Liver (tissue), 9 donors: ENCODE results near the gene RAPGEF6. TPM values are rescaled to one million over a fixed set of nuclear protein-coding genes. Genes with fewer than 3 reads are reported as not detected.

Source experiments
- DNase-seq: peaks from one replicate; pipeline ENCODE4 v3.0.0-alpha.2; 2017; ENCODE audit warnings: low spot score
- H3K27ac ChIP-seq, 2 donors: one replicate each; pipeline ENCODE4 v1.7.0; 2013; ENCODE audit warnings: inconsistent platforms in 2 of 2, low read length in 2 of 2, control low read depth in 1 of 2, low read depth in 1 of 2, mild to moderate bottlenecking in 1 of 2
- H3K27me3 ChIP-seq, 4 donors: one replicate each; pipeline versions ENCODE4 v1.6.1 to v1.7.0; 2013; ENCODE audit warnings: low read length in 3 of 4, inconsistent platforms in 1 of 4, mild to moderate bottlenecking in 1 of 4, moderate library complexity in 1 of 4; ENCODE audit not compliant: control insufficient read depth in 4 of 4, insufficient read depth in 4 of 4
- H3K36me3 ChIP-seq, 4 donors: one replicate each; pipeline versions ENCODE4 v1.6.1 to v1.7.0; 2013; ENCODE audit warnings: low read length in 3 of 4, mild to moderate bottlenecking in 3 of 4, low read depth in 1 of 4, moderate library complexity in 1 of 4; ENCODE audit not compliant: control insufficient read depth in 4 of 4, insufficient read depth in 3 of 4
- H3K4me1 ChIP-seq, 4 donors: one replicate each; pipeline versions ENCODE4 v1.6.1 to v1.7.0; 2013; ENCODE audit warnings: low read length in 3 of 4, mild to moderate bottlenecking in 3 of 4, moderate library complexity in 1 of 4; ENCODE audit not compliant: control insufficient read depth in 4 of 4, insufficient read depth in 4 of 4
- H3K4me3 ChIP-seq, 3 donors: one replicate each; pipeline versions ENCODE4 v1.6.1 to v1.7.0; 2013; ENCODE audit warnings: low read length in 3 of 3, control low read depth in 1 of 3, low read depth in 1 of 3, mild to moderate bottlenecking in 1 of 3
- H3K9ac ChIP-seq, 2 donors: one replicate each; pipeline ENCODE4 v1.7.0; 2013; ENCODE audit warnings: low read length in 2 of 2, mild to moderate bottlenecking in 2 of 2, moderate library complexity in 2 of 2, control low read depth in 1 of 2, low read depth in 1 of 2
- H3K9me3 ChIP-seq, 4 donors: one replicate each; pipeline versions ENCODE4 v1.6.1 to v1.7.0; 2013; ENCODE audit warnings: low read length in 3 of 4; ENCODE audit not compliant: control insufficient read depth in 4 of 4
- EGR1 ChIP-seq, 2 donors: IDR thresholded peaks; 2 replicates each; pipeline ENCODE4 v1.6.1; 2016 to 2018; ENCODE audit warnings: antibody characterized with exemption in 2 of 2, low read depth in 2 of 2
- FOXA1 ChIP-seq: IDR thresholded peaks from 2 replicates; pipeline ENCODE4 v1.6.1; 2016; ENCODE audit warnings: antibody characterized with exemption
- FOXA2 ChIP-seq: IDR thresholded peaks from 2 replicates; pipeline ENCODE4 v1.6.1; 2016; ENCODE audit warnings: antibody characterized with exemption
- GABPA ChIP-seq, 2 donors: IDR thresholded peaks in 1 of 2; conservative IDR thresholded peaks in 1 of 2; 2 replicates each; pipeline ENCODE4 v1.6.1; 2016; ENCODE audit warnings: antibody characterized with exemption in 2 of 2, mild to moderate bottlenecking in 1 of 2, moderate library complexity in 1 of 2
- HNF4A ChIP-seq, 2 donors: conservative IDR thresholded peaks; 2 replicates each; pipeline ENCODE4 v1.6.1; 2016; ENCODE audit warnings: antibody characterized with exemption in 2 of 2, mild to moderate bottlenecking in 2 of 2
- JUND ChIP-seq, 2 donors: IDR thresholded peaks; 2 replicates each; pipeline ENCODE4 v1.6.1; 2016; ENCODE audit warnings: antibody characterized with exemption in 2 of 2
- NR2F2 ChIP-seq: IDR thresholded peaks from 2 replicates; pipeline ENCODE4 v1.6.1; 2016; ENCODE audit warnings: antibody characterized with exemption
- RAD21 ChIP-seq, 2 donors: IDR thresholded peaks; 2 replicates each; pipeline ENCODE4 v1.6.1; 2016; ENCODE audit warnings: antibody characterized with exemption in 2 of 2, mild to moderate bottlenecking in 2 of 2
- RXRA ChIP-seq, 2 donors: IDR thresholded peaks; 2 replicates each; pipeline ENCODE4 v1.6.1; 2017 to 2018; ENCODE audit warnings: antibody characterized with exemption in 2 of 2, mild to moderate bottlenecking in 1 of 2
- SP1 ChIP-seq: IDR thresholded peaks from 2 replicates; pipeline ENCODE4 v1.6.1; 2018; ENCODE audit warnings: antibody characterized with exemption, mild to moderate bottlenecking
- TAF1 ChIP-seq: conservative IDR thresholded peaks from 2 replicates; pipeline ENCODE4 v1.6.1; 2016; ENCODE audit warnings: antibody characterized with exemption, mild to moderate bottlenecking
- YY1 ChIP-seq: IDR thresholded peaks from 2 replicates; pipeline ENCODE4 v1.6.1; 2016; ENCODE audit warnings: antibody characterized with exemption, mild to moderate bottlenecking
- WGBS: extraction: QIAGEN DNeasy Blood & Tissue Kit; methylation state at CpG from one replicate; pipeline ENCODE4 v1.1.7; 2013; 5-methylcytosine and 5-hydroxymethylcytosine counted together
- polyA plus RNA-seq, 2 donors: library from polyadenylated mRNA; stranded (reverse) in 1 of 2; unstranded in 1 of 2; fragments of 200-250 nt in 1 of 2; fragments of >200 nt in 1 of 2; fragmentation: Nextera tagmentation in 1 of 2; extraction: Ambion mirVana in 1 of 2; gene quantifications; one replicate each; pipeline versions ENCODE4 v1.2.1 to v1.2.3, GENCODE V29; 2013 to 2015
- total RNA-seq, 2 donors: library from RNA; depleted of rRNA; stranded (reverse); fragments of >200 nt; gene quantifications; one replicate each; pipeline ENCODE4 v1.2.3, GENCODE V29; 2014
- TF ChIP-seq, protein P1 (sequence below): IDR thresholded peaks from 2 replicates; pipeline ENCODE4 v1.6.1; 2016; ENCODE audit warnings: antibody characterized with exemption
- TF ChIP-seq, protein P2 (sequence below): fragments of 150-350 bp; IDR thresholded peaks from 2 replicates; pipeline ENCODE4 v1.5.1; 2017; ENCODE audit warnings: improper control_type of control experiment, low read depth, low read length; ENCODE audit not compliant: missing input control
- TF ChIP-seq, protein P3 (sequence below): IDR thresholded peaks from 2 replicates; pipeline ENCODE4 v1.6.1; 2016; ENCODE audit warnings: antibody characterized with exemption
- TF ChIP-seq, protein P4 (sequence below): IDR thresholded peaks from 2 replicates; pipeline ENCODE4 v1.6.1; 2016; ENCODE audit warnings: antibody characterized with exemption
- donor health status: healthy.
- donor health status: healthy.
- donor health status: healthy.
- donor health status: healthy.
- donor health status: healthy.

Gene RAPGEF6
- total and polyA plus RNA-seq, 4 donors = 1.7 to 16.1 (median 8.6) TPM

DNA sequence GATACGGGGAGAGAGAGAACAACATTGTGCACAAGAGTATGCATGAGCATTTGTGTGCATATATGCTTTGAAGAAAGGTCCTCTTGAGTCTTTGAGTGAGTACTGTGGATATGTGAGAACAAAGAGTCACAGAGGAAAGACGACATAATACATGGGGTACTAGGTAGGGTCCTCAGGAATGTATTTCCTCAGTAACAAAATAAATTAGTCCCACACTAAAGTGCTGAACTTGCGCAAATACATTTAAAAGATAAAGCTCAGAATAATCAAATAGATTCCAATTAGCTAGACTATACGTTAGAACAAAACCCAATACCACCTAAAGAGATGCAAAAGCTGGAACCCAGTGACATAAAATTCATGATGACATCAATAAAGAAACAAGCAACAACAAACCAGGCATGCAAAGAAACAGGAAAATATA, 70.8 kb downstream of the RAPGEF6 start:
- Histone ChIP-seq H3K4me1 (no peaks in the 10 kb centered on the region), H3K27ac (no peak overlapping the region), H3K27me3 (no peaks in the 10 kb centered on the region), H3K9ac (no peak overlapping the region), H3K9me3 (no peaks in the 10 kb centered on the region), H3K4me3 (no peak overlapping the region), H3K36me3 (peaks cover 0 to 5% (median under 1%) of the 10 kb centered on the region in 4 donors)
- no peak for DNase-seq
- 95% methylated on average over 4 of the region's 4 CpGs for WGBS
- no peak for TF ChIP-seq TAF1
- no peak for TF ChIP-seq EGR1 (IDR thresholded peaks at IDR 0.05; ENCODE audit: low read depth in 2 of 2)

DNA sequence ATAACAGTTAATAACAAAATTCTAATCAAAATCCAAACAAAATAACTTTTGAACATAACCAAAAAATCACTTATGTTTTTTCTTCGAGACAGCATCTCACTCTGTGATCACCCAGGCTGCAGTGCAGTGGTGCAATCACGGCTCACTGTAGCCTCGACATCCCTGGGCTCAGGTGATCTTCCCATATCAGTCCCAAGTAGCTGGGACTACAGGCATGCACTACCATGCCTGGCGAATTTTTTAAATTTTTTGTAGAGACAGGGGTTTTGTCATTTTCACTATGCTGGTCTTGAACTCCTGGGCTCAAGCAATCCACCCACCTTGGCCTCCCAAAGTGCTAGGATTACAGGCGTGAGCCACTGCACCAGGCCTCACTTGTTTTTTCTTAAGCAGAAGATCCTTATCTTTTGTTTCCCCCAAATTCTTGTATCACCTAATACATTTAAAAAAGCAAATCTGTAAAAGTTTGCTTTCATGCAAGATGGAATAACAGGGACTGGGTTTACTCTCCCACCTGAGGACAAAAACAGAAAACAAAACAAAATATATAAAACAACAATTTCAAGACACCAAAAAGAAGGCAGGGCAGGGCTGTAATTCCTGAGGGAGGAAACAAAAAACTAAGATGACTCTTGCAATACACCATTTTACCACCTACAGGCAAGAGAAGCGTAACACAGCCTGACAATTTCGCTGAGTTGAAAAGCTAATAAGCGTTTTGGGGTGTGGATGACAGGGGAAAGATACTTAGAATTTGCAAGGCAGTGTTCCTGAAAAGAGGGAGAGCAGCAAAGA, 71.4 kb downstream of the RAPGEF6 start:
- no peaks in the 10 kb centered on the region for H3K9me3 ChIP-seq
- 96% methylated on average over 8 of the region's 8 CpGs for WGBS
- no peak overlapping the region for H3K4me3 ChIP-seq
- H3K27ac ChIP-seq = no peak overlapping the region
- no peak overlapping the region for H3K9ac ChIP-seq
- no peak for DNase-seq
- no peaks in the 10 kb centered on the region for H3K4me1 ChIP-seq
- peaks cover 0 to 5% (median under 1%) of the 10 kb centered on the region in 4 donors for H3K36me3 ChIP-seq
- TF ChIP-seq FOXA2 (no peak), HNF4A (conservative IDR thresholded peaks at IDR 0.05) (no peak), RXRA (IDR thresholded peaks at IDR 0.05) (no peak), TAF1 (no peak), FOXA1 (no peak), YY1 (no peak)
- TF ChIP-seq, protein P1, sequence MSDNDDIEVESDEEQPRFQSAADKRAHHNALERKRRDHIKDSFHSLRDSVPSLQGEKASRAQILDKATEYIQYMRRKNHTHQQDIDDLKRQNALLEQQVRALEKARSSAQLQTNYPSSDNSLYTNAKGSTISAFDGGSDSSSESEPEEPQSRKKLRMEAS = no peak
- TF ChIP-seq, protein P2, sequence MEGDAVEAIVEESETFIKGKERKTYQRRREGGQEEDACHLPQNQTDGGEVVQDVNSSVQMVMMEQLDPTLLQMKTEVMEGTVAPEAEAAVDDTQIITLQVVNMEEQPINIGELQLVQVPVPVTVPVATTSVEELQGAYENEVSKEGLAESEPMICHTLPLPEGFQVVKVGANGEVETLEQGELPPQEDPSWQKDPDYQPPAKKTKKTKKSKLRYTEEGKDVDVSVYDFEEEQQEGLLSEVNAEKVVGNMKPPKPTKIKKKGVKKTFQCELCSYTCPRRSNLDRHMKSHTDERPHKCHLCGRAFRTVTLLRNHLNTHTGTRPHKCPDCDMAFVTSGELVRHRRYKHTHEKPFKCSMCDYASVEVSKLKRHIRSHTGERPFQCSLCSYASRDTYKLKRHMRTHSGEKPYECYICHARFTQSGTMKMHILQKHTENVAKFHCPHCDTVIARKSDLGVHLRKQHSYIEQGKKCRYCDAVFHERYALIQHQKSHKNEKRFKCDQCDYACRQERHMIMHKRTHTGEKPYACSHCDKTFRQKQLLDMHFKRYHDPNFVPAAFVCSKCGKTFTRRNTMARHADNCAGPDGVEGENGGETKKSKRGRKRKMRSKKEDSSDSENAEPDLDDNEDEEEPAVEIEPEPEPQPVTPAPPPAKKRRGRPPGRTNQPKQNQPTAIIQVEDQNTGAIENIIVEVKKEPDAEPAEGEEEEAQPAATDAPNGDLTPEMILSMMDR = no peak
- no peaks in the 10 kb centered on the region for H3K27me3 ChIP-seq

DNA sequence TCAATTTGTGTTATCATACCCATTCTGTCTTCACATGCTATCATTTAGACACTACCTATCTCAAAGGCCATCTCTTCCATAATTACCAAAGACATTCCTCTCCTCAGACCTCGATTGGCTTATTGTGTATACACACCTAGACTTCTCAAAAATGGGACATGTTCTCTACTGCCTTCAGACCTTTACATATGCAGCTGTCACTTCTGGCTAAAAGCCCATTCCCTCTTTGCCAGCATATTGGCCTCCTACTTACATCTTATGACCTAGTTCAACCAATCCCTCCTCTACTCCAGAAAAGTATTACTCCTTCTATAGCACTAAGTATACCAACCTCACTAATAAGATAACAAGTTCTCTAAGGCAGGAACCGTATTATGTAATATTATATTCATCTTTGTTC, 84.4 kb downstream of the RAPGEF6 start:
- Histone ChIP-seq H3K9ac (no peak overlapping the region), H3K27me3 (no peaks in the 10 kb centered on the region), H3K36me3 (no peaks in the 10 kb centered on the region), H3K4me3 (no peak overlapping the region), H3K9me3 (no peaks in the 10 kb centered on the region), H3K4me1 (no peaks in the 10 kb centered on the region), H3K27ac (no peak overlapping the region)
- no peak for DNase-seq
- WGBS = 84% methylated on average over 2 of the region's 2 CpGs
- TF ChIP-seq SP1 = no peak
- no peak for TF ChIP-seq GABPA (IDR thresholded peaks at IDR 0.05 in 1 of 2, conservative IDR thresholded peaks at IDR 0.05 in 1 of 2)
- TF ChIP-seq, protein P3, sequence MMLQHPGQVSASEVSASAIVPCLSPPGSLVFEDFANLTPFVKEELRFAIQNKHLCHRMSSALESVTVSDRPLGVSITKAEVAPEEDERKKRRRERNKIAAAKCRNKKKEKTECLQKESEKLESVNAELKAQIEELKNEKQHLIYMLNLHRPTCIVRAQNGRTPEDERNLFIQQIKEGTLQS = no peak
- TF ChIP-seq, protein P4, sequence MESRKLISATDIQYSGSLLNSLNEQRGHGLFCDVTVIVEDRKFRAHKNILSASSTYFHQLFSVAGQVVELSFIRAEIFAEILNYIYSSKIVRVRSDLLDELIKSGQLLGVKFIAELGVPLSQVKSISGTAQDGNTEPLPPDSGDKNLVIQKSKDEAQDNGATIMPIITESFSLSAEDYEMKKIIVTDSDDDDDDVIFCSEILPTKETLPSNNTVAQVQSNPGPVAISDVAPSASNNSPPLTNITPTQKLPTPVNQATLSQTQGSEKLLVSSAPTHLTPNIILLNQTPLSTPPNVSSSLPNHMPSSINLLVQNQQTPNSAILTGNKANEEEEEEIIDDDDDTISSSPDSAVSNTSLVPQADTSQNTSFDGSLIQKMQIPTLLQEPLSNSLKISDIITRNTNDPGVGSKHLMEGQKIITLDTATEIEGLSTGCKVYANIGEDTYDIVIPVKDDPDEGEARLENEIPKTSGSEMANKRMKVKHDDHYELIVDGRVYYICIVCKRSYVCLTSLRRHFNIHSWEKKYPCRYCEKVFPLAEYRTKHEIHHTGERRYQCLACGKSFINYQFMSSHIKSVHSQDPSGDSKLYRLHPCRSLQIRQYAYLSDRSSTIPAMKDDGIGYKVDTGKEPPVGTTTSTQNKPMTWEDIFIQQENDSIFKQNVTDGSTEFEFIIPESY = no peak
- TF ChIP-seq RAD21 (IDR thresholded peaks at IDR 0.05) = no peak
- TF ChIP-seq YY1 = no peak
- TF ChIP-seq TAF1 = no peak
- TF ChIP-seq, protein P1 = no peak
- no peak for TF ChIP-seq EGR1 (IDR thresholded peaks at IDR 0.05; ENCODE audit: low read depth in 2 of 2)
- TF ChIP-seq FOXA1 = no peak
- TF ChIP-seq HNF4A (conservative IDR thresholded peaks at IDR 0.05) = no peak
- TF ChIP-seq NR2F2 = no peak
- TF ChIP-seq JUND (IDR thresholded peaks at IDR 0.05) = no peak
- TF ChIP-seq RXRA (IDR thresholded peaks at IDR 0.05) = no peak
- TF ChIP-seq, protein P2 = no peak
